Measurements from ENCODE around the gene FAM114A1.

The FAM114A1 gene

DNA sequence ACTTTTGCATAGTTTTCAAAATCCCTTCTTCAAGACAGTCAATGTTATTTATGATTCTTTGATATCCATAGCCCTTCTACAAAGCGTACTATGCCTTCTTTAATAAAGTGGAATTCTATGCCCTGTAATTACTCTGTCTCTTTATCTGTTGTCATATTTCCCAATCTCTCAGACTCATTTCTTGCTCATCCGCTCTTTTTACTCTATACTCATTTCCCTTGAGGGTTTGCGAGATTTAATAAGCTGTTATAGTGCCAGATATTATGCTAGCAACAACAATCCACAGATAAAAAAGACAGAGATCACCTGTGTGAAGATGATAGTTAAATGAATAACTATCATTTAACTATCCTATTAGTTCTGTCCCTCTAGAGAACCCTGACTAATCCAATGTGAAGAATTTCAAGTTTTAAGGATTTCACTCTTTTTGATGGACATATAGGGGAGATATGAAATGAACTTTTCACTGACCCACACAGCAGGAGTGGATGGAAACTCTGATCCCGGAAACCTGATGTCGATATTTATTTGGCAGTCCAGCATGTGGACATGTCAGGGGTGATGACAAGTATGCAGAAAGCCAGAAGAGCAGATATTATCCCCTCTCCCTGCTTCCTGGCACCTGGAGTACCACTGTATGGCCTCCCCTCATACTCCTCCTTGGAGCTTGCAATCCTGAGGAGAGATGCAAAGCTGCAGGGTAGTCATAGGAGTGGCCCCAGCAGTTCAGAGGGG is 114.9 kb downstream of the FAM114A1 start:
- TF ChIP-seq TAF1 (IDR thresholded peaks at IDR 0.05; ENCODE audit: borderline replicate concordance, insufficient read depth, low read length) (no peak), SIN3A (IDR thresholded peaks at IDR 0.05; ENCODE audit: borderline replicate concordance, insufficient read depth, low read length) (no peak), POLR2AphosphoS5 (IDR thresholded peaks at IDR 0.05; ENCODE audit: low read depth, low read length) (0 out of 2 replicates have a peak, but pooled peaks have one; percentile 28), FOXP2 (optimal IDR thresholded peaks at IDR 0.05; ENCODE audit: borderline replicate concordance, extremely low read depth, extremely low read length, insufficient read depth) (peak; percentile 43)
- TF ChIP-seq, protein P1, sequence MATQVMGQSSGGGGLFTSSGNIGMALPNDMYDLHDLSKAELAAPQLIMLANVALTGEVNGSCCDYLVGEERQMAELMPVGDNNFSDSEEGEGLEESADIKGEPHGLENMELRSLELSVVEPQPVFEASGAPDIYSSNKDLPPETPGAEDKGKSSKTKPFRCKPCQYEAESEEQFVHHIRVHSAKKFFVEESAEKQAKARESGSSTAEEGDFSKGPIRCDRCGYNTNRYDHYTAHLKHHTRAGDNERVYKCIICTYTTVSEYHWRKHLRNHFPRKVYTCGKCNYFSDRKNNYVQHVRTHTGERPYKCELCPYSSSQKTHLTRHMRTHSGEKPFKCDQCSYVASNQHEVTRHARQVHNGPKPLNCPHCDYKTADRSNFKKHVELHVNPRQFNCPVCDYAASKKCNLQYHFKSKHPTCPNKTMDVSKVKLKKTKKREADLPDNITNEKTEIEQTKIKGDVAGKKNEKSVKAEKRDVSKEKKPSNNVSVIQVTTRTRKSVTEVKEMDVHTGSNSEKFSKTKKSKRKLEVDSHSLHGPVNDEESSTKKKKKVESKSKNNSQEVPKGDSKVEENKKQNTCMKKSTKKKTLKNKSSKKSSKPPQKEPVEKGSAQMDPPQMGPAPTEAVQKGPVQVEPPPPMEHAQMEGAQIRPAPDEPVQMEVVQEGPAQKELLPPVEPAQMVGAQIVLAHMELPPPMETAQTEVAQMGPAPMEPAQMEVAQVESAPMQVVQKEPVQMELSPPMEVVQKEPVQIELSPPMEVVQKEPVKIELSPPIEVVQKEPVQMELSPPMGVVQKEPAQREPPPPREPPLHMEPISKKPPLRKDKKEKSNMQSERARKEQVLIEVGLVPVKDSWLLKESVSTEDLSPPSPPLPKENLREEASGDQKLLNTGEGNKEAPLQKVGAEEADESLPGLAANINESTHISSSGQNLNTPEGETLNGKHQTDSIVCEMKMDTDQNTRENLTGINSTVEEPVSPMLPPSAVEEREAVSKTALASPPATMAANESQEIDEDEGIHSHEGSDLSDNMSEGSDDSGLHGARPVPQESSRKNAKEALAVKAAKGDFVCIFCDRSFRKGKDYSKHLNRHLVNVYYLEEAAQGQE (IDR thresholded peaks at IDR 0.05; ENCODE audit: insufficient read depth in 1 of 2, low read depth in 2 of 2, low read length in 2 of 2): peak in 1 of 2 experiments; percentile 49; a peak in 1 of 4 replicates

DNA sequence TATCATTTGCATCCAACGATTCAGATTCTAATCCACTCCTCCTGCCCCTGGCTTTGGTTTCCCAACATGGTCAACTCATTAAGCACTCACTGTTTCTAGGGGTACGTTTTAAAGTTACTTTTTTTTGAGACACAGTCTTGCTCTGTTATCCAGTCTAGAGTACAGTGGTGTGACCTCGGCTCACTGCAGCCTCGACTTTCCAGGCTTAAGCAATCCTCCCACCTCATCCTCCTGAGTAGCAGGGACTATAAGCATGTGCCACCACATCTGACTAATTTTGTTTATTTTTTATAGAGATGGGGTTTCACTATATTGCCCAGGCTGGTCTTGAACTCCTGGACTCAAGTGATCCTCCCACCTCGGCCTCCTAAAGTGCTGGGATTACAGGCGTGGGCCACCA is 115.7 kb downstream of the FAM114A1 start:
- no peak for TF ChIP-seq POLR2AphosphoS5 (IDR thresholded peaks at IDR 0.05; ENCODE audit: low read depth, low read length)
- no peak for TF ChIP-seq FOXP2 (optimal IDR thresholded peaks at IDR 0.05; ENCODE audit: borderline replicate concordance, extremely low read depth, extremely low read length, insufficient read depth)
- no peak for TF ChIP-seq SIN3A (IDR thresholded peaks at IDR 0.05; ENCODE audit: borderline replicate concordance, insufficient read depth, low read length)
- no peak for TF ChIP-seq TAF1 (IDR thresholded peaks at IDR 0.05; ENCODE audit: borderline replicate concordance, insufficient read depth, low read length)
- TF ChIP-seq, protein P1 (IDR thresholded peaks at IDR 0.05; ENCODE audit: insufficient read depth in 1 of 2, low read depth in 2 of 2, low read length in 2 of 2): no peak

DNA sequence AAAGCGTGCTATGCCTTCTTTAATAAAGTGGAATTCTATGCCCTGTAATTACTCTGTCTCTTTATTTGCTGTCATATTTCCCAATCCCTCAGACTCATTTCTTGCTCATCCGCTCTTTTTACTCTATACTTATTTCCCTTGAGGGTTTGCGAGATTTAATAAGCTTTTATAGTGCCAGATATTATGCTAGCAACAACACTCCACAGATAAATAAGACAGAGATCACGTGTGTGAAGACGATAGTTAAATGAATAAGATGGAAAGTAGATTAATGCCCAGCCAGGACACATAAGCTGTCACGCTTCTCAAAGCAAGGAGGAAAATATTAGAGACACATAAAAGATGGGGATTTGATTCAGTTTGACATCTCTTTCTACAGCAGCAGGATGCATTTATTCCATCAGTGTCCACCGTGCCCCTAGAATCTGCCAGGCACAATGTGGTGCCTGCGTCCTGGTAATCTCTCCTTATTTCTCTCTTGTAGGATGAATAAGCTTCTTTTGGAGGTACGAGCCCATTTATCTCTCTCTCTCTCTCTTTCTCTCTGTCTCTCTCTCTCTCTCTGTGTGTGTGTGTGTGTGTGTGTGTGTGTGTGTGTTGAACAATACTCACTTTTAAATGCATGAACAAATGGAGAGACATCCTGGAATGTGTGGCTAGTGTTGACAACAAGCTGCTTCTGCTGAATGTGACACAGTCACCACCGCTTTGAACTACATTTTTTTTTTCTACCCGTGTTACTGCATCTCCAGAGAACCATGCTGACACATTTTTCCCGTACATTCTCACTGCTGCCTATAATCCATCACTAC is 116.4 kb downstream of the FAM114A1 start:
- TF ChIP-seq SIN3A (IDR thresholded peaks at IDR 0.05; ENCODE audit: borderline replicate concordance, insufficient read depth, low read length) (no peak), FOXP2 (optimal IDR thresholded peaks at IDR 0.05; ENCODE audit: borderline replicate concordance, extremely low read depth, extremely low read length, insufficient read depth) (no peak), TAF1 (IDR thresholded peaks at IDR 0.05; ENCODE audit: borderline replicate concordance, insufficient read depth, low read length) (no peak), POLR2AphosphoS5 (IDR thresholded peaks at IDR 0.05; ENCODE audit: low read depth, low read length) (no peak)
- TF ChIP-seq, protein P1 (IDR thresholded peaks at IDR 0.05; ENCODE audit: insufficient read depth in 1 of 2, low read depth in 2 of 2, low read length in 2 of 2): no peak

DNA sequence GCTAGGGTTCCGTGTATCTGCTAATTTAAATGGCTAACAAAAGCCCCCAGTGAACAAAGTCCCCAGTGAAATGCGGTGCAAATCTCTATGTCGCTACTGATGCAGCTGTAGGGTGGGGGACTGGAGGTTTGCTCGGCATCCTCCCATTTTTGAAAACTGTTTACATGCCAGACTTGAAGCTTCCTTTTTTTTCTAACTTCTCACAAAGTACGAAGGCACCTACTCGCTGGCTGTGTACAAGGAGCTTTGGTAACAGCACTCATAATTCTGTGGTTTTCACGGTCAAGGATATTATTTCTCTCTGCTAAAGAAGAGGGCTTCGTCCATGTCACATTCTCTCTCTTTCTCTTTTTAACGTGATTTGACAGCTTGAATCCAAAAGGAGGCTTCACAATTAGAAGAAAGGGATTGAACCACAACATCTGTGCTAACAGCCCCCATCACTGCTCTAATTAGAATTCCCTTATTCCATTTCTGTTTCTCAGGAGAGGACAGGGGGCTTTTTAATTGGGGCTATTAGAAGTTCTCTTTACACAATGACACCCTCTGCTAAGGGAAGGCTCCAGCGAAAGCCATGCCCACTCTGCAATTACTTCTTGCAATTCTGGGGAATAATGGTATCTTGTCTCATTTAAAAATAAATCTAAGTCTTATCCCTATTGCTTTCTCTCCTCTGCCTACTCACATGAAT is 117.9 kb downstream of the FAM114A1 start:
- no peak for TF ChIP-seq FOXP2 (optimal IDR thresholded peaks at IDR 0.05; ENCODE audit: borderline replicate concordance, extremely low read depth, extremely low read length, insufficient read depth)
- TF ChIP-seq, protein P1 (IDR thresholded peaks at IDR 0.05; ENCODE audit: insufficient read depth in 1 of 2, low read depth in 2 of 2, low read length in 2 of 2): no peak
